A673 (cell line): Measurements from ENCODE around the gene KRTAP20-1. TPM values are rescaled to one million over a fixed set of nuclear protein-coding genes. Genes with fewer than 3 reads are reported as not detected.

Experiments
- BruUV-seq: library from RNA; stranded (reverse); fragments of 400-500 nt; replicated peaks from 2 replicates; lab custom pipeline; 2021; lab: Mats Ljungman, UMichigan
- CTCF ChIA-PET: fragments of 300-600 bp; sonication (Branson Sonifier 250); formaldehyde crosslinking; loops from one replicate; lab custom pipeline; 2022; ENCODE audit warnings: antibody characterized with exemption; lab: Charles Lee
- POLR2A ChIA-PET: fragments of 300-600 bp; sonication (Branson Sonifier 250); formaldehyde crosslinking; loops from one replicate; lab custom pipeline; 2022; ENCODE audit warnings: antibody characterized with exemption; ENCODE audit not compliant: low non-redundant PET; lab: Charles Lee
- DNase-seq: peaks from one replicate; pipeline ENCODE4 v3.0.0-alpha.2; 2015; ENCODE audit warnings: low spot score
- H3K27ac ChIP-seq: fragments of 200-600 bp; sonication (generic); 2 replicates; pipeline ENCODE4 v1.5.1; 2016; ENCODE audit warnings: mixed run types, low read depth, mild to moderate bottlenecking, mixed read lengths, antibody characterized with exemption, low read length; ENCODE audit not compliant: poor library complexity, severe bottlenecking
- H3K27me3 ChIP-seq: fragments of 200-600 bp; sonication (generic); replicated peaks from 2 replicates; pipeline ENCODE4 v1.6.1; 2017; ENCODE audit warnings: mixed run types, low read depth, mild to moderate bottlenecking, mixed read lengths, antibody characterized with exemption, low read length; ENCODE audit not compliant: insufficient read depth, poor library complexity
- H3K36me3 ChIP-seq: fragments of 200-600 bp; sonication (generic); 2 replicates; pipeline ENCODE4 v1.6.1; 2016; ENCODE audit warnings: mixed run types, mild to moderate bottlenecking, mixed read lengths, antibody characterized with exemption, low read length; ENCODE audit not compliant: insufficient read depth, poor library complexity, severe bottlenecking
- H3K4me1 ChIP-seq: fragments of 200-600 bp; sonication (generic); 2 replicates; pipeline ENCODE4 v1.6.1; 2017; ENCODE audit warnings: mixed run types, mild to moderate bottlenecking, mixed read lengths, antibody characterized with exemption, low read length; ENCODE audit not compliant: insufficient read depth, poor library complexity, severe bottlenecking
- H3K4me3 ChIP-seq: fragments of 200-600 bp; sonication (generic); 2 replicates; pipeline ENCODE4 v1.5.1; 2016; ENCODE audit warnings: low read depth, mixed run types, mild to moderate bottlenecking, mixed read lengths, low read length; ENCODE audit not compliant: poor library complexity, severe bottlenecking
- H3K9me3 ChIP-seq: fragments of 200-600 bp; sonication (generic); 2 replicates; pipeline ENCODE4 v1.6.1; 2016; ENCODE audit warnings: mixed run types, low read depth, mild to moderate bottlenecking, mixed read lengths, antibody characterized with exemption, low read length; ENCODE audit not compliant: poor library complexity, severe bottlenecking
- CTCF ChIP-seq: fragments of 300-800, 200-600 bp; sonication (generic); conservative IDR thresholded peaks from 2 replicates; pipeline ENCODE4 v1.5.1; 2017; ENCODE audit warnings: low read depth, mild to moderate bottlenecking, antibody characterized with exemption, low read length, moderate library complexity, mixed read lengths
- EZH2 ChIP-seq: fragments of 200-600 bp; sonication (generic); IDR thresholded peaks from 2 replicates; pipeline ENCODE4 v1.6.1; 2017; ENCODE audit warnings: borderline replicate concordance, low read depth, mild to moderate bottlenecking, mixed read lengths, antibody characterized with exemption, low read length; ENCODE audit not compliant: poor library complexity, severe bottlenecking
- intact Hi-C: fragments of 100-400 bp; cut with micrococcal nuclease; formaldehyde crosslinking; loops from one replicate; pipeline ENCODE4 v1.10.0; 2022; ENCODE audit not compliant: unreplicated experiment
- total RNA-seq: library from RNA; stranded (reverse); gene quantifications from 2 replicates; pipeline ENCODE4 v1.2.3, GENCODE V29; 2021

KRTAP20-1 gene
- total RNA-seq, 1 experiment from 2014 or later: not detected

DNA sequence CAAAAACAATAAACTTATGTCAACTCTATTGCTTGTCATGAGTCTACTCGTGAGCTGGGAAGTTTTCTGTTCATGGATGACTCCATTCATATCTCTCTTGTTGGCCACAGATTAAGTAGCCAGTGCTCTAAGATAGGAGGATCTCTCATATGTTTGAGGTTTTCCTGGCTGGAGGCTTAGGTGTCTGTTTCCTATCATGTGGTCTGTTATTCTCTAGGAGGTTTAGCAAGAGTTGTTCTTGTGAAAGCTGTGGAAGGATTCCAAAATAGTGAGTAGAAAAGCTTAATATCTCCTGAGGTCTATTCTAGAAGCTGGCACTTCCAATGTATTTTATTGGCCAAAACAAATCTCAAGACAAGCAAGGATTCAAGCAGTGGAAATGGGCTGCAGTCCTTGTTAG, 13.0 kb downstream of the KRTAP20-1 start:
- intact Hi-C loops: no loop called here
- H3K27ac ChIP-seq: no peak overlapping the region
- no peaks in the 10 kb centered on the region for H3K27me3 ChIP-seq
- H3K4me3 ChIP-seq: no peak overlapping the region
- peaks cover 5% of the 10 kb centered on the region for H3K9me3 ChIP-seq
- TF ChIP-seq CTCF (no peak), EZH2 (no peak)
- ChIA-PET CTCF (no interaction called here), POLR2A (no interaction called here)
- DNase-seq: no peak
- no peaks in the 10 kb centered on the region for H3K36me3 ChIP-seq
- BruUV-seq: no TSS peak
- no peaks in the 10 kb centered on the region for H3K4me1 ChIP-seq

DNA sequence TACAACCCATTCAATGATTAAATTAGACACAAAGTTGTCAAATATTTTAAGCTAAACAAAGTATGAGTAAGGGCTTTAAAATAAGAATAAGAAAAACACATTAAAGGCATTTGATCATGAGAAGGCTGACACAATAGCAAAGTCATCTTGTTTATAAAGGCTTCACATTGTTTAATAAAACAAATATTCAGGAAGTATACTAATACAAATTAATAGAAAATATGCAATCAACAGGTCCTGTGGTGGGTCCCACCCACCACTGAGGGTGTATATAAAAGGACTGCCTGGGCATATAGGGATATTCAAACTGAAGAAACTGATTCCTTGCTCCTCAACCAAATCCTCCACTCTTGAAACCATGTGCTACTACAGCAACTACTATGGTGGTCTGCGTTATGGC, 18.7 kb downstream of the KRTAP20-1 start, which contains the start of gene KRTAP20-2:
KRTAP20-2 (plus strand) TSS at position 301 of the 400 bp plus-strand sequence; CDS start at position 359, 58 bp downstream.
- H3K36me3 ChIP-seq: no peaks in the 10 kb centered on the region
- DNase-seq: no peak
- H3K4me3 ChIP-seq: no peak within 1 kb of the TSS
- intact Hi-C loops: no loop called here
- TF ChIP-seq EZH2 (no peak), CTCF (no peak)
- BruUV-seq: no TSS peak
- CTCF ChIA-PET: no interaction called here
- POLR2A ChIA-PET: no interaction called here
- H3K27me3 ChIP-seq: no peaks in the 10 kb centered on the region
- H3K27ac ChIP-seq: no peak within 1 kb of the TSS
- H3K9me3 ChIP-seq: peaks cover 19% of the 10 kb centered on the region
- no peaks in the 10 kb centered on the region for H3K4me1 ChIP-seq

DNA sequence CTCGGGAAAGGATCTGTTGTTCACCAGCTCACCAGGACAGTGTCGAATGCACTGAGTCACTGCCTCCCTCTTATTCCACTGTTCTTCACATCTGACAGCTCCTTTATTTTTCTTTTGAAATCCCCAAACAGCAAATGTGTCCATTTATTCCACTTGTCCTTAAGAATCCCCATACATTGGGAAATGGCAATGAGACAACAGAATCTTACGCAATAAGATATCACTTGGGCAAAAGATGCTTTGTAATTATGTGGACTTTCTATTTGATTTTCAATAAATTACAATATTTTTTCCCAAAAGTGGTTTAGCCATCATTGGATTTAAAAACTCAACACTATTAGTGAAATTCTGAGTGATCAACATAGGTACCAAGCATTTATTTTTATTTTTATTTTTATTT, 22.5 kb downstream of the KRTAP20-1 start:
- Histone ChIP-seq H3K27ac (no peak overlapping the region), H3K9me3 (peaks cover 22% of the 10 kb centered on the region), H3K4me3 (no peak overlapping the region), H3K4me1 (no peaks in the 10 kb centered on the region), H3K27me3 (no peaks in the 10 kb centered on the region), H3K36me3 (no peaks in the 10 kb centered on the region)
- ChIA-PET CTCF (no interaction called here), POLR2A (no interaction called here)
- BruUV-seq: no TSS peak
- intact Hi-C loops: no loop called here
- TF ChIP-seq CTCF (no peak), EZH2 (no peak)
- no peak for DNase-seq
